ENCODE measurements around the gene MYZAP.

- TF ChIP-seq CTCF (conservative IDR thresholded peaks at IDR 0.05; ENCODE audit: low read depth, low read length) (no peak), EZH2 (IDR thresholded peaks at IDR 0.05; ENCODE audit: low read length, unreplicated experiment) (no peak), EZH2phosphoT487 (IDR thresholded peaks at IDR 0.05; ENCODE audit: borderline replicate concordance, low read length) (no peak)
Measured at GRCh38 chr15:57572468-57572867, 19.2 kb upstream of the MYZAP start.

All from PC-3 (cell line).